ENCODE results near the gene MYH11. TPM values are rescaled to one million over a fixed set of nuclear protein-coding genes. Genes with fewer than 3 reads are reported as not detected.

The MYH11 gene
- total RNA-seq, 1 donor from 2014 or later: 0.07 TPM

GRCh38 chr16:15882563-15882962 is 25.7 kb upstream of the MYH11 start:
- no peaks in the 10 kb centered on the region for H3K36me3 ChIP-seq
- no peak for DNase-seq (ENCODE audit: low spot score)
- peaks cover 15% of the 10 kb centered on the region for H3K36me3 Mint-ChIP-seq
- peaks cover 6% of the 10 kb centered on the region for H4K20me1 ChIP-seq (ENCODE audit: low read depth)
- no peak overlapping the region for H3K4me3 Mint-ChIP-seq
- no peaks in the 10 kb centered on the region for H3K27me3 ChIP-seq
- no peaks in the 10 kb centered on the region for H3K9me3 ChIP-seq (ENCODE audit: low read depth)
- H3K4me1 ChIP-seq: peaks cover 13% of the 10 kb centered on the region
- TF ChIP-seq, protein P1, sequence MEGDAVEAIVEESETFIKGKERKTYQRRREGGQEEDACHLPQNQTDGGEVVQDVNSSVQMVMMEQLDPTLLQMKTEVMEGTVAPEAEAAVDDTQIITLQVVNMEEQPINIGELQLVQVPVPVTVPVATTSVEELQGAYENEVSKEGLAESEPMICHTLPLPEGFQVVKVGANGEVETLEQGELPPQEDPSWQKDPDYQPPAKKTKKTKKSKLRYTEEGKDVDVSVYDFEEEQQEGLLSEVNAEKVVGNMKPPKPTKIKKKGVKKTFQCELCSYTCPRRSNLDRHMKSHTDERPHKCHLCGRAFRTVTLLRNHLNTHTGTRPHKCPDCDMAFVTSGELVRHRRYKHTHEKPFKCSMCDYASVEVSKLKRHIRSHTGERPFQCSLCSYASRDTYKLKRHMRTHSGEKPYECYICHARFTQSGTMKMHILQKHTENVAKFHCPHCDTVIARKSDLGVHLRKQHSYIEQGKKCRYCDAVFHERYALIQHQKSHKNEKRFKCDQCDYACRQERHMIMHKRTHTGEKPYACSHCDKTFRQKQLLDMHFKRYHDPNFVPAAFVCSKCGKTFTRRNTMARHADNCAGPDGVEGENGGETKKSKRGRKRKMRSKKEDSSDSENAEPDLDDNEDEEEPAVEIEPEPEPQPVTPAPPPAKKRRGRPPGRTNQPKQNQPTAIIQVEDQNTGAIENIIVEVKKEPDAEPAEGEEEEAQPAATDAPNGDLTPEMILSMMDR (IDR thresholded peaks at IDR 0.05): no peak
- TF ChIP-seq EZH2 (IDR thresholded peaks at IDR 0.05) (no peak), EZH2phosphoT487 (IDR thresholded peaks at IDR 0.05) (no peak)
- no peaks in the 10 kb centered on the region for H3K27me3 Mint-ChIP-seq (ENCODE audit: insufficient read depth, low read depth)
- H3K4me3 ChIP-seq: no peak overlapping the region
- H3K79me2 ChIP-seq (ENCODE audit: low read depth): peaks cover 65% of the 10 kb centered on the region
- H3K4me1 Mint-ChIP-seq: peaks cover 13% of the 10 kb centered on the region
- H3K4me2 ChIP-seq: no peak overlapping the region
- no peak overlapping the region for H3K27ac Mint-ChIP-seq
- H3K9ac ChIP-seq: no peak overlapping the region
- H3K27ac ChIP-seq: no peak overlapping the region
- H3K9me3 Mint-ChIP-seq: no peaks in the 10 kb centered on the region
- no peaks in the 10 kb centered on the region for H3F3A ChIP-seq (ENCODE audit: low read depth)
- no peak overlapping the region for H2AFZ ChIP-seq (replicated peaks)

GRCh38 chr16:15881794-15882379 is 25.1 kb upstream of the MYH11 start:
- Histone ChIP-seq H3K36me3 (no peaks in the 10 kb centered on the region), H3F3A (ENCODE audit: low read depth) (no peaks in the 10 kb centered on the region), H3K4me1 (peaks cover 8% of the 10 kb centered on the region), H3K27me3 (no peaks in the 10 kb centered on the region), H2AFZ (replicated peaks) (no peak overlapping the region), H3K9me3 (ENCODE audit: low read depth) (no peaks in the 10 kb centered on the region), H3K4me2 (no peak overlapping the region), H3K4me3 (no peak overlapping the region), H4K20me1 (ENCODE audit: low read depth) (peaks cover 6% of the 10 kb centered on the region), H3K9ac (no peak overlapping the region), H3K79me2 (ENCODE audit: low read depth) (peaks cover 58% of the 10 kb centered on the region), H3K27ac (no peak overlapping the region)
- Mint-ChIP-seq H3K27me3 (ENCODE audit: insufficient read depth, low read depth) (no peaks in the 10 kb centered on the region), H3K9me3 (no peaks in the 10 kb centered on the region), H3K27ac (no peak overlapping the region), H3K4me1 (peaks cover 10% of the 10 kb centered on the region), H3K36me3 (peaks cover 15% of the 10 kb centered on the region), H3K4me3 (no peak overlapping the region)
- DNase-seq (ENCODE audit: low spot score): no peak
- TF ChIP-seq EZH2 (IDR thresholded peaks at IDR 0.05): no peak
- TF ChIP-seq, protein P1 (IDR thresholded peaks at IDR 0.05): no peak
- no peak for TF ChIP-seq EZH2phosphoT487 (IDR thresholded peaks at IDR 0.05)

DNA sequence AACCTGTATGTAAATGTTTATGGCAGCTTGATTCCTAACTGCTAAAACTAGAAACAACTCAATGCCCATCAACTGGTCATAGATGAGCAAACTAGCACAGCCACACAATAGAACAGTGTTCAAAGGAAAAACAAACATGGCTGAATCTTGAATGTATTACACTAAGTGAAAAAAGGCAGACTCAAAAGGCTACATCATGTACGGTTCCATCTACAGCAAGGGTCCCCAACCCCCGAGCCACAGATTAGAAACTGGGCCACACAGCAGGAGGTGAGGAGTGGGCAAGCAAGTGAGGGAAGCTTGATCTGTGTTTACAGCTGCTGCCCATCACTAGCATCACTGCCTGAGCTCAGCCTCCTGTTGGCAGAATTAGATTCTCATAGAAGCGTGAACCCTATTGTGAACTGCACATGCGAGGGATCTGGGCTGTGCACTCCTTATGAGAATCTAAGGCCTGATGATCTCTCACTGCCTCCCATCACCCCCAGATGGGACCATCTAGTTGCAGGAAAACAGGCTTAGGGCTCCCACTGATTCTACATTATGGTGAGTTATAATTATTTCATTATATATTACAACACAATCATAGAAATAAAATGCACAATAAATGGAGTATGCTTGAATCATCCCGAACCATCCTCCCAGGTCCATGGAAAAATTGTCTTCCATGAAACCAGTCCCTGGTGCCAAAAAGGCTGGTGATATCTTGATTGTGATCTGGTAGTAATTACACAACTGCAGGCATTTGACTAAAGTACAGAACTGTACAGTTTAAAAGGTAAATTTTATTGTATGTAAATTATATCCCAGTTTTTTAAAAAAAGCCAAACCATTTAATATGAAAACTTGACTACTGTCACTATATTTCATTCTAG is 23.8 kb upstream of the MYH11 start:
- Mint-ChIP-seq H3K27me3 (ENCODE audit: insufficient read depth, low read depth) (no peaks in the 10 kb centered on the region), H3K27ac (no peak overlapping the region), H3K4me3 (no peak overlapping the region), H3K36me3 (peaks cover 17% of the 10 kb centered on the region), H3K9me3 (no peaks in the 10 kb centered on the region), H3K4me1 (peaks cover 1% of the 10 kb centered on the region)
- no peak for TF ChIP-seq EZH2 (IDR thresholded peaks at IDR 0.05)
- TF ChIP-seq, protein P1 (IDR thresholded peaks at IDR 0.05): no peak
- no peak for TF ChIP-seq EZH2phosphoT487 (IDR thresholded peaks at IDR 0.05)
- Histone ChIP-seq H3K4me2 (no peak overlapping the region), H3K4me1 (peaks cover 8% of the 10 kb centered on the region), H3K9ac (no peak overlapping the region), H3K27me3 (no peaks in the 10 kb centered on the region), H3K36me3 (no peaks in the 10 kb centered on the region), H3K4me3 (no peak overlapping the region), H4K20me1 (ENCODE audit: low read depth) (peaks cover 7% of the 10 kb centered on the region), H3K9me3 (ENCODE audit: low read depth) (no peaks in the 10 kb centered on the region), H3K27ac (no peak overlapping the region), H3K79me2 (ENCODE audit: low read depth) (peaks cover 46% of the 10 kb centered on the region), H2AFZ (replicated peaks) (no peak overlapping the region), H3F3A (ENCODE audit: low read depth) (peaks cover under 1% of the 10 kb centered on the region)
- no peak for DNase-seq (ENCODE audit: low spot score)

Data from neural progenitor cell (in vitro differentiated cells).